GM21717 (cell line): ENCODE results near the gene DCUN1D4.
"Not testable (repeated sequence)": the region's sequence is repeated elsewhere in the genome, so short reads cannot be mapped to it uniquely, and the experiment has no call there.

Experiments
- ATAC-seq: cut with Tn5 transposase; IDR thresholded peaks from one replicate; pipeline ENCODE4 v1.9.1; 2021; ENCODE audit warnings: mild to moderate bottlenecking, moderate library complexity; ENCODE audit not compliant: unreplicated experiment

The DCUN1D4 gene

GRCh38 chr4:51893402-51893801, 50.4 kb downstream of the DCUN1D4 start:
- ATAC-seq, result not testable (repeated sequence)

GRCh38 chr4:51894059-51894645, 51.2 kb downstream of the DCUN1D4 start:
- no peak for ATAC-seq

- peak; percentile 58 for ATAC-seq
These were observed 52.2 kb downstream of the DCUN1D4 start for GRCh38 chr4:51895158-51895557.

GRCh38 chr4:51895816-51896408, 53.0 kb downstream of the DCUN1D4 start:
- peak; percentile 98 for ATAC-seq

GRCh38 chr4:51901363-51901762, 58.4 kb downstream of the DCUN1D4 start:
- ATAC-seq, result no peak

- ATAC-seq, result peak; percentile 97
These were observed 63.4 kb downstream of the DCUN1D4 start for GRCh38 chr4:51906167-51906958.

- ATAC-seq, result no peak
These were observed 64.2 kb downstream of the DCUN1D4 start for GRCh38 chr4:51907006-51907669.

- ATAC-seq, result no peak
These were observed 66.3 kb downstream of the DCUN1D4 start for GRCh38 chr4:51909236-51909703.

- no peak for ATAC-seq
These were observed 75.3 kb downstream of the DCUN1D4 start for GRCh38 chr4:51918251-51918650.

GRCh38 chr4:51923343-51923742, 80.4 kb downstream of the DCUN1D4 start:
- no peak for ATAC-seq

- ATAC-seq, result no peak
These were observed 82.4 kb downstream of the DCUN1D4 start for GRCh38 chr4:51925307-51925706.

- ATAC-seq, result no peak
These were observed 87.6 kb downstream of the DCUN1D4 start for GRCh38 chr4:51930557-51930956.

- ATAC-seq, result no peak
These were observed 88.5 kb downstream of the DCUN1D4 start for GRCh38 chr4:51931461-51931860.

- ATAC-seq, result no peak
These were observed 89.3 kb downstream of the DCUN1D4 start for GRCh38 chr4:51932261-51932660.

- no peak for ATAC-seq
These were observed 89.7 kb downstream of the DCUN1D4 start for GRCh38 chr4:51932684-51933083.

GRCh38 chr4:51940460-51940859, 97.5 kb downstream of the DCUN1D4 start:
- ATAC-seq, result not testable (repeated sequence)

- ATAC-seq, result no peak
These were observed 99.3 kb downstream of the DCUN1D4 start for GRCh38 chr4:51942108-51942832.

GRCh38 chr4:51942833-51943215, 99.9 kb downstream of the DCUN1D4 start:
- ATAC-seq, result no peak

GRCh38 chr4:51943221-51943620, 100.3 kb downstream of the DCUN1D4 start:
- ATAC-seq, result no peak

GRCh38 chr4:51958199-51958968, 115.4 kb downstream of the DCUN1D4 start:
- no peak for ATAC-seq
